T-cell (primary cell): ENCODE results near the gene TRNT1. TPM values are rescaled to one million over a fixed set of nuclear protein-coding genes. Genes with fewer than 3 reads are reported as not detected.

Experiments used
- ATAC-seq, 4 experiments: fragments of 200-7000 bp in 3 of 4; fragments of 150-1000 bp in 1 of 4; cut with Tn5 transposase; replicated peaks in 1 of 4; 1 replicate in 3 of 4; 2 replicates in 1 of 4; pipeline ENCODE4 v1.10.0; 2021; ENCODE audit warnings: moderate library complexity in 3 of 4, mild to moderate bottlenecking in 2 of 4, moderate number of reproducible peaks in 1 of 4
- CTCF ChIA-PET, 2 donors: fragments of 300-600 bp; sonication (Branson Sonifier 250); formaldehyde crosslinking; loops; one replicate each; lab custom pipeline; 2022; ENCODE audit warnings: antibody characterized with exemption in 2 of 2; lab: Charles Lee
- POLR2A ChIA-PET, 2 donors: fragments of 300-600 bp; sonication (Branson Sonifier 250); formaldehyde crosslinking; loops; one replicate each; lab custom pipeline; 2022; ENCODE audit warnings: antibody characterized with exemption in 2 of 2; lab: Charles Lee
- DNase-seq, 35 experiments: peaks; one replicate each; pipeline versions ENCODE4 v3.0.0 to v3.0.0-alpha.2; 2013 to 2023
- H3K27ac ChIP-seq: one replicate; pipeline ENCODE4 v1.5.1; 2013; ENCODE audit warnings: low read length
- H3K27me3 ChIP-seq, 2 experiments: replicated peaks in 1 of 2; 1 replicate in 1 of 2; 2 replicates in 1 of 2; pipeline versions ENCODE4 v1.6.1 to v1.7.0; 2013; ENCODE audit warnings: low read length in 1 of 2, mixed read lengths in 1 of 2; ENCODE audit not compliant: control insufficient read depth in 2 of 2, insufficient read depth in 2 of 2; ENCODE audit errors: extremely low read depth in 1 of 2
- H3K36me3 ChIP-seq, 2 donors: 1 replicate in 1 of 2; 2 replicates in 1 of 2; pipeline versions ENCODE4 v1.6.1 to v1.7.0; 2013; ENCODE audit warnings: low read length in 1 of 2; ENCODE audit not compliant: control insufficient read depth in 2 of 2, insufficient read depth in 1 of 2; ENCODE audit errors: extremely low read depth in 1 of 2
- H3K4me1 ChIP-seq, 2 experiments: 1 replicate in 1 of 2; 2 replicates in 1 of 2; pipeline versions ENCODE4 v1.6.1 to v1.7.0; 2013; ENCODE audit warnings: low read length in 2 of 2, mixed read lengths in 1 of 2; ENCODE audit not compliant: insufficient read depth in 2 of 2, control insufficient read depth in 1 of 2; ENCODE audit errors: extremely low read depth in 1 of 2
- H3K4me3 ChIP-seq, 2 donors: 1 replicate in 1 of 2; 2 replicates in 1 of 2; pipeline versions ENCODE4 v1.5.1 to v1.7.0; 2013; ENCODE audit warnings: mild to moderate bottlenecking in 2 of 2, low read length in 1 of 2, moderate library complexity in 1 of 2; ENCODE audit not compliant: control insufficient read depth in 1 of 2; ENCODE audit errors: extremely low read depth in 1 of 2
- H3K9me3 ChIP-seq: 2 replicates; pipeline ENCODE4 v1.7.0; 2013
- H3K27ac Mint-ChIP-seq, 2 donors: one replicate each; pipeline ENCODE4 v1.8.0; 2020 to 2021; ENCODE audit warnings: mild to moderate bottlenecking in 2 of 2, mixed read lengths in 2 of 2
- H3K27me3 Mint-ChIP-seq, 2 donors: one replicate each; pipeline ENCODE4 v1.8.0; 2021 to 2022; ENCODE audit warnings: mixed read lengths in 2 of 2
- H3K36me3 Mint-ChIP-seq: one replicate; pipeline ENCODE4 v1.8.0; 2021; ENCODE audit warnings: mixed read lengths
- H3K4me1 Mint-ChIP-seq, 3 donors: one replicate each; pipeline ENCODE4 v1.8.0; 2020 to 2022; ENCODE audit warnings: mixed read lengths in 3 of 3, mild to moderate bottlenecking in 1 of 3
- H3K4me3 Mint-ChIP-seq, 3 donors: one replicate each; pipeline ENCODE4 v1.8.0; 2020 to 2022; ENCODE audit warnings: mild to moderate bottlenecking in 3 of 3, mixed read lengths in 3 of 3, moderate library complexity in 3 of 3
- H3K9me3 Mint-ChIP-seq, 3 donors: one replicate each; pipeline ENCODE4 v1.8.0; 2020 to 2022; ENCODE audit warnings: mixed read lengths in 3 of 3
- WGBS: methylation state at CpG from one replicate; pipeline ENCODE4 v1.1.5; 2013; ENCODE audit warnings: missing lambda C conversion rate; ENCODE audit not compliant: insufficient coverage; 5-methylcytosine and 5-hydroxymethylcytosine counted together
- total RNA-seq, 35 experiments: library from RNA in 6 of 35; stranded (reverse) in 6 of 35; fragments of 120-200 nt in 1 of 35; gene quantifications; one replicate each; pipeline versions ENCODE4 v1.2.1 to v1.2.4 and lab custom pipeline; 2013 to 2026

Gene TRNT1
- total RNA-seq, 5 donors from 2014 or later (not counting 1 experiment from before 2014, with no cell fraction given) = 28.6 to 38.9 (median 37.5) TPM

GRCh38 chr3:3101660-3102458 lies 24.9 kb upstream of the TRNT1 start:
- Mint-ChIP-seq H3K4me1 (peaks cover 0 to 2% (median 0%) of the 10 kb centered on the region in 3 donors), H3K4me3 (no peak overlapping the region), H3K27ac (no peak overlapping the region), H3K9me3 (no peaks in the 10 kb centered on the region), H3K36me3 (no peaks in the 10 kb centered on the region), H3K27me3 (peaks cover 0 to 5% of the 10 kb centered on the region in 2 donors)
- POLR2A ChIA-PET = no interaction called here
- ATAC-seq (no peak), DNase-seq (no peak)
- no peak overlapping the region for H3K4me3 ChIP-seq
- CTCF ChIA-PET = no interaction called here
- H3K36me3 ChIP-seq = no peaks in the 10 kb centered on the region
- no CpG with 5 or more reads among the region's 6 CpGs for WGBS
- H3K27me3 ChIP-seq = no peaks in the 10 kb centered on the region
- H3K27ac ChIP-seq = no peak overlapping the region
- H3K4me1 ChIP-seq = no peaks in the 10 kb centered on the region
- H3K9me3 ChIP-seq = no peaks in the 10 kb centered on the region

- DNase-seq = no peak
- peaks cover 0 to 5% (median 0%) of the 10 kb centered on the region in 3 donors for H3K4me1 Mint-ChIP-seq
- no peaks in the 10 kb centered on the region for H3K9me3 Mint-ChIP-seq
- H3K27me3 Mint-ChIP-seq = peaks cover 0 to 5% of the 10 kb centered on the region in 2 donors
- ChIA-PET POLR2A (no interaction called here), CTCF (no interaction called here)
- WGBS = 76% methylated on average over 4 of the region's 6 CpGs
- no peak for ATAC-seq
- H3K36me3 Mint-ChIP-seq = no peaks in the 10 kb centered on the region
- no peak overlapping the region for H3K4me3 Mint-ChIP-seq
- no peak overlapping the region for H3K27ac Mint-ChIP-seq
- Histone ChIP-seq H3K36me3 (no peaks in the 10 kb centered on the region), H3K27ac (no peak overlapping the region), H3K9me3 (no peaks in the 10 kb centered on the region), H3K27me3 (no peaks in the 10 kb centered on the region), H3K4me3 (no peak overlapping the region), H3K4me1 (no peaks in the 10 kb centered on the region)
These were observed 24.0 kb upstream of the TRNT1 start for GRCh38 chr3:3102751-3103150.

GRCh38 chr3:3105246-3105645 lies 21.5 kb upstream of the TRNT1 start:
- H3K4me1 ChIP-seq = peaks cover 0 to 2% of the 10 kb centered on the region in 2 experiments
- peaks cover 0 to 23% (median 8%) of the 10 kb centered on the region in 3 donors for H3K4me1 Mint-ChIP-seq
- no peak overlapping the region for H3K4me3 Mint-ChIP-seq
- WGBS = no CpG with 5 or more reads among the region's 3 CpGs
- DNase-seq (no peak), ATAC-seq (no peak)
- ChIA-PET CTCF (interaction anchor here in 1 of 2 donors (0.6 kb wide), 1 partner anchor 111 kb away, joined by 4 read pairs; no protein-coding TSS in a partner anchor), POLR2A (no interaction called here)
- no peaks in the 10 kb centered on the region for H3K36me3 ChIP-seq
- no peaks in the 10 kb centered on the region for H3K9me3 ChIP-seq
- no peaks in the 10 kb centered on the region for H3K9me3 Mint-ChIP-seq
- peaks cover 0 to 5% of the 10 kb centered on the region in 2 donors for H3K27me3 Mint-ChIP-seq
- no peak overlapping the region for H3K27ac Mint-ChIP-seq
- no peaks in the 10 kb centered on the region for H3K36me3 Mint-ChIP-seq
- H3K4me3 ChIP-seq = no peak overlapping the region
- H3K27ac ChIP-seq = no peak overlapping the region
- H3K27me3 ChIP-seq = no peaks in the 10 kb centered on the region

- ChIA-PET POLR2A (no interaction called here), CTCF (interaction anchor here (0.6 to 0.8 kb wide), 2 partner anchors 12 to 110 kb away, joined by 4 read pairs; no protein-coding TSS in a partner anchor)
- Histone ChIP-seq H3K4me3 (no peak overlapping the region), H3K27ac (no peak overlapping the region), H3K9me3 (no peaks in the 10 kb centered on the region), H3K27me3 (no peaks in the 10 kb centered on the region), H3K36me3 (no peaks in the 10 kb centered on the region), H3K4me1 (peaks cover 0 to 8% of the 10 kb centered on the region in 2 experiments)
- no peaks in the 10 kb centered on the region for H3K9me3 Mint-ChIP-seq
- no CpG with 5 or more reads among the region's 4 CpGs for WGBS
- DNase-seq (no peak), ATAC-seq (no peak)
- no peaks in the 10 kb centered on the region for H3K36me3 Mint-ChIP-seq
- peaks cover 4 to 29% (median 14%) of the 10 kb centered on the region in 3 donors for H3K4me1 Mint-ChIP-seq
- H3K4me3 Mint-ChIP-seq = no peak overlapping the region
- H3K27ac Mint-ChIP-seq = no peak overlapping the region
- H3K27me3 Mint-ChIP-seq = peaks cover 0 to 5% of the 10 kb centered on the region in 2 donors
These were observed 20.9 kb upstream of the TRNT1 start for GRCh38 chr3:3105815-3106214.

GRCh38 chr3:3107181-3107580 lies 19.6 kb upstream of the TRNT1 start:
- Histone ChIP-seq H3K4me1 (peaks cover 0 to 8% of the 10 kb centered on the region in 2 experiments), H3K4me3 (no peak overlapping the region), H3K27me3 (no peaks in the 10 kb centered on the region), H3K36me3 (no peaks in the 10 kb centered on the region), H3K27ac (no peak overlapping the region), H3K9me3 (no peaks in the 10 kb centered on the region)
- no peaks in the 10 kb centered on the region for H3K36me3 Mint-ChIP-seq
- no peak overlapping the region for H3K27ac Mint-ChIP-seq
- ChIA-PET CTCF (no interaction called here), POLR2A (interaction anchor here in 1 of 2 donors (0.6 kb wide), 1 partner anchor 508 kb away, joined by 3 read pairs; no protein-coding TSS in a partner anchor)
- H3K27me3 Mint-ChIP-seq = peaks cover 0 to 5% of the 10 kb centered on the region in 2 donors
- no CpG with 5 or more reads among the region's 3 CpGs for WGBS
- H3K9me3 Mint-ChIP-seq = no peaks in the 10 kb centered on the region
- H3K4me1 Mint-ChIP-seq = peaks cover 6 to 31% (median 17%) of the 10 kb centered on the region in 3 donors
- no peak overlapping the region for H3K4me3 Mint-ChIP-seq
- no peak for ATAC-seq
- DNase-seq = no peak

- Histone ChIP-seq H3K27ac (no peak overlapping the region), H3K27me3 (no peaks in the 10 kb centered on the region), H3K4me1 (peaks cover 0 to 8% of the 10 kb centered on the region in 2 experiments), H3K9me3 (no peaks in the 10 kb centered on the region), H3K36me3 (no peaks in the 10 kb centered on the region), H3K4me3 (no peak overlapping the region)
- no peak for DNase-seq
- ChIA-PET POLR2A (no interaction called here), CTCF (no interaction called here)
- no peaks in the 10 kb centered on the region for H3K9me3 Mint-ChIP-seq
- H3K36me3 Mint-ChIP-seq = no peaks in the 10 kb centered on the region
- peaks cover 6 to 31% (median 17%) of the 10 kb centered on the region in 3 donors for H3K4me1 Mint-ChIP-seq
- peaks cover 0 to 5% of the 10 kb centered on the region in 2 donors for H3K27me3 Mint-ChIP-seq
- WGBS = no CpG with 5 or more reads among the region's 3 CpGs
- no peak overlapping the region for H3K27ac Mint-ChIP-seq
- no peak for ATAC-seq
- no peak overlapping the region for H3K4me3 Mint-ChIP-seq
These were observed 18.9 kb upstream of the TRNT1 start for GRCh38 chr3:3107858-3108257.
